Thyroid gland (tissue), 4 donors: Measurements from ENCODE around the gene LINC01488. TPM values are rescaled to one million over a fixed set of nuclear protein-coding genes. Genes with fewer than 3 reads are reported as not detected.

Experiments
- DNase-seq, 2 donors: peaks; one replicate each; pipeline ENCODE4 v3.0.0-alpha.2; 2019
- H3K27ac ChIP-seq, 3 donors: fragments of 200-600 bp; sonication (generic); 1 replicate in 2 of 3; 2 replicates in 1 of 3; pipeline ENCODE4 v1.5.1; 2016 to 2019; ENCODE audit warnings: mild to moderate bottlenecking in 1 of 3, moderate library complexity in 1 of 3
- H3K27me3 ChIP-seq: fragments of 200-600 bp; sonication (generic); one replicate; pipeline ENCODE4 v1.5.1; 2019
- H3K36me3 ChIP-seq, 2 donors: fragments of 200-600 bp; sonication (generic); one replicate each; pipeline ENCODE4 v1.5.1; 2016 to 2019
- H3K4me1 ChIP-seq, 2 donors: fragments of 200-600 bp; sonication (generic); one replicate each; pipeline ENCODE4 v1.5.1; 2017 to 2019
- H3K4me3 ChIP-seq, 3 donors: fragments of 200-600 bp; sonication (generic); replicated peaks in 1 of 3; 1 replicate in 2 of 3; 2 replicates in 1 of 3; pipeline ENCODE4 v1.5.1; 2016; ENCODE audit warnings: mild to moderate bottlenecking in 1 of 3
- H3K9me3 ChIP-seq: fragments of 200-600 bp; sonication (generic); one replicate; pipeline ENCODE4 v1.5.1; 2017
- POLR2A ChIP-seq, 2 donors: fragments of 450-650 bp; IDR thresholded peaks; one replicate each; pipeline ENCODE4 v1.6.1; 2017; ENCODE audit warnings: antibody characterized with exemption in 2 of 2, mild to moderate bottlenecking in 2 of 2, moderate library complexity in 1 of 2
- WGBS, 2 donors: methylation state at CpG; one replicate each; pipeline ENCODE4 v1.1.5; 2017; 5-methylcytosine and 5-hydroxymethylcytosine counted together
- intact Hi-C: fragments of 100-400 bp; cut with DNase I; formaldehyde crosslinking; loops from one replicate; pipeline ENCODE4 v1.15.1; 2023
- total RNA-seq, 4 donors: library from RNA; depleted of rRNA; stranded (reverse); fragments of >200 nt; gene quantifications; one replicate each; pipeline ENCODE4 v1.2.3, GENCODE V29; 2016
- TF ChIP-seq, protein P1 (sequence below), 6 experiments: fragments of 200-600 bp in 3 of 6; fragments of 450-650 bp in 3 of 6; sonication (generic) in 3 of 6; IDR thresholded peaks; one replicate each; pipeline ENCODE4 v1.5.1; 2016 to 2019; ENCODE audit warnings: antibody characterized with exemption in 6 of 6, mild to moderate bottlenecking in 2 of 6, inconsistent platforms in 1 of 6, moderate library complexity in 1 of 6

LINC01488 gene
- total RNA-seq, 4 donors from 2014 or later = not detected

GRCh38 chr11:69480547-69481392 is 693 bp upstream of the LINC01488 start:
- intact Hi-C loops = no loop called here
- DNase-seq = peak; percentile 19 to 27
- Histone ChIP-seq H3K27me3 (no peaks in the 10 kb centered on the region), H3K4me1 (peaks cover 0 to 6% of the 10 kb centered on the region in 2 donors), H3K36me3 (no peaks in the 10 kb centered on the region), H3K4me3 (no peak overlapping the region), H3K9me3 (no peaks in the 10 kb centered on the region), H3K27ac (no peak overlapping the region)
- WGBS, 2 donors = 58 to 61% methylated on average over 10 to 11 of the region's 13 CpGs
- TF ChIP-seq, protein P1, sequence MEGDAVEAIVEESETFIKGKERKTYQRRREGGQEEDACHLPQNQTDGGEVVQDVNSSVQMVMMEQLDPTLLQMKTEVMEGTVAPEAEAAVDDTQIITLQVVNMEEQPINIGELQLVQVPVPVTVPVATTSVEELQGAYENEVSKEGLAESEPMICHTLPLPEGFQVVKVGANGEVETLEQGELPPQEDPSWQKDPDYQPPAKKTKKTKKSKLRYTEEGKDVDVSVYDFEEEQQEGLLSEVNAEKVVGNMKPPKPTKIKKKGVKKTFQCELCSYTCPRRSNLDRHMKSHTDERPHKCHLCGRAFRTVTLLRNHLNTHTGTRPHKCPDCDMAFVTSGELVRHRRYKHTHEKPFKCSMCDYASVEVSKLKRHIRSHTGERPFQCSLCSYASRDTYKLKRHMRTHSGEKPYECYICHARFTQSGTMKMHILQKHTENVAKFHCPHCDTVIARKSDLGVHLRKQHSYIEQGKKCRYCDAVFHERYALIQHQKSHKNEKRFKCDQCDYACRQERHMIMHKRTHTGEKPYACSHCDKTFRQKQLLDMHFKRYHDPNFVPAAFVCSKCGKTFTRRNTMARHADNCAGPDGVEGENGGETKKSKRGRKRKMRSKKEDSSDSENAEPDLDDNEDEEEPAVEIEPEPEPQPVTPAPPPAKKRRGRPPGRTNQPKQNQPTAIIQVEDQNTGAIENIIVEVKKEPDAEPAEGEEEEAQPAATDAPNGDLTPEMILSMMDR (IDR thresholded peaks at IDR 0.05) = no peak

- H3K4me1 ChIP-seq = peaks cover 0 to 17% of the 10 kb centered on the region in 2 donors
- no peaks in the 10 kb centered on the region for H3K27me3 ChIP-seq
- no peaks in the 10 kb centered on the region for H3K36me3 ChIP-seq
- no peak overlapping the region for H3K27ac ChIP-seq
- intact Hi-C loops = no loop called here
- DNase-seq = no peak
- H3K4me3 ChIP-seq = no peak overlapping the region
- WGBS, 2 donors = 88 to 91% methylated on average over 2 of the region's 2 CpGs
- TF ChIP-seq POLR2A (IDR thresholded peaks at IDR 0.05) = no peak
- TF ChIP-seq, protein P1 (IDR thresholded peaks at IDR 0.05) = no peak
- no peaks in the 10 kb centered on the region for H3K9me3 ChIP-seq
Measured at GRCh38 chr11:69482322-69482721, 859 bp downstream of the LINC01488 start.

DNA sequence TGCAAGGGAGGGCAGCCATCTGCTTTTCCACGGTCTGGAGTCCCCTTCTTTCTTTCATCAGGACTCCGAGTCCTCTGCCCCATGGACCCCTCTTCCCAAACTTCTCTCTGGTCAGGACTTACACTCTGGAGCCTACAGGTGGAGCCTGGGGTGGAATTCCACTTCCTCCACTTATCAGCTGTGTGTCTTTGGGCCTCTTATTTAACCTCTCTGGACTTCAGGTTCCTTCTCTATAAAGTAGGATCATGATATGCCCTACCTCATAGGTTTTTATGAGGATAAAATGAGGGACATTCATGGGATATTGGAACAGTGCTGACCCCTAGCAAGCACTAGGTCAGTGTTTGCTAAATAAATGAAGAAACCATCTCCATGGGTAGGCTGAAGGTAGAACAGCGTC is 1.7 kb downstream of the LINC01488 start:
- intact Hi-C loops = no loop called here
- TF ChIP-seq, protein P1 (IDR thresholded peaks at IDR 0.05) = no peak
- no peak for TF ChIP-seq POLR2A (IDR thresholded peaks at IDR 0.05)
- peaks cover 0 to 17% of the 10 kb centered on the region in 2 donors for H3K4me1 ChIP-seq
- no peak overlapping the region for H3K27ac ChIP-seq
- H3K27me3 ChIP-seq = no peaks in the 10 kb centered on the region
- DNase-seq = no peak
- 98 to 100% methylated on average over 3 of the region's 3 CpGs for WGBS, 2 donors
- H3K9me3 ChIP-seq = no peaks in the 10 kb centered on the region
- no peak overlapping the region for H3K4me3 ChIP-seq
- H3K36me3 ChIP-seq = no peaks in the 10 kb centered on the region

DNA sequence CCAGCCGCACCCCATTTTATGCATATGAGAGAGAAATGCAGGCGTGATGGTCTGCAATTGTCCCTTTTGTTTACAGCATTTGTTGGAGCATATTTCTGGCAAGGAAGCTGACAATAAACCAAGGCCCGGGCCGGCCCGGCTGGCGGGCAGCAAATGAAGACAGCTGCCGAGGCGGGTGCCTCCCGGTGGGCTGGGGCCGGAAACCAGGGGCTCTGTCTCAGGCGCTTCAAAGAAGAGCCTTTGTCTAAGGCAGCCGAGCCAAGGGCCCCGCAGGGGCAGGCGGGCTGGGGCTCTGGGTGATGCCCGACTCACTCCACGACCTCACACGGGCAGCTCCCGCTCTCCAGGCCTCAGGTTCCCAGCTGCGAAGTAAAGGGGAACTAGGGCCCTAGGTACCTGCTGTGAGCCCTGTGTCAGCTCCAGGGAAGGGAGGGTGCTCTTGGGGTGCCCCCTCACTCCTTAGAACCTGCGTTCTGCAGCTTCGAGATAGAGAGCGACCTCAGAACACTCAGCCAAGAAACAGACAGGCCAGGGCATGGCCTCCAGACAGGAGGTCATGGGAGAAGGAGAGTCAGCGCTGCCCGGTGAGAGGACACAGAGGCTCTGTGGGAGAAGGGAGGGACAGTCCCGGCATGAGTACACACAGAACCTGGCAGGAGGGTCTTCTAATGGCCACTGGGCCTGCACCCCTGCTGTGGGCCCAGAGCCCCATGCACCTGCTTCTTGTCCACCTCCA is 2.4 kb downstream of the LINC01488 start:
- Histone ChIP-seq H3K27ac (no peak overlapping the region), H3K4me1 (peaks cover 0 to 17% of the 10 kb centered on the region in 2 donors), H3K4me3 (no peak overlapping the region), H3K27me3 (no peaks in the 10 kb centered on the region), H3K9me3 (no peaks in the 10 kb centered on the region), H3K36me3 (no peaks in the 10 kb centered on the region)
- intact Hi-C loops = no loop called here
- no peak for DNase-seq
- WGBS, 2 donors = 79 to 93% methylated on average over 21 to 23 of the region's 25 CpGs
- TF ChIP-seq POLR2A (IDR thresholded peaks at IDR 0.05) = no peak
- TF ChIP-seq, protein P1 (IDR thresholded peaks at IDR 0.05) = no peak
